GM12875 (cell line): Measurements from ENCODE around the gene KRT31.
"Not testable (repeated sequence)": the region's sequence is repeated elsewhere in the genome, so short reads cannot be mapped to it uniquely, and the experiment has no call there.

Experiments
- H3K4me3 ChIP-seq: one replicate; pipeline ENCODE4 v1.5.1; 2011; ENCODE audit warnings: low read depth, low read length, control low read depth
- CTCF ChIP-seq: IDR thresholded peaks from 2 replicates; pipeline ENCODE4 v1.5.1; 2011; ENCODE audit warnings: low read depth, mild to moderate bottlenecking, control low read depth, inconsistent platforms, low read length, moderate library complexity, borderline replicate concordance; ENCODE audit not compliant: insufficient read depth

The KRT31 gene

GRCh38 chr17:41407226-41407625 is 9.8 kb upstream of the KRT31 start:
- TF ChIP-seq CTCF = no peak
- H3K4me3 ChIP-seq = no peak overlapping the region

GRCh38 chr17:41406205-41406604 is 8.8 kb upstream of the KRT31 start:
- no peak for TF ChIP-seq CTCF
- no peak overlapping the region for H3K4me3 ChIP-seq

- no peak overlapping the region for H3K4me3 ChIP-seq
- TF ChIP-seq CTCF = no peak
Observed at GRCh38 chr17:41404024-41404671, 6.7 kb upstream of the KRT31 start.

GRCh38 chr17:41403404-41404023 is 6.1 kb upstream of the KRT31 start:
- no peak overlapping the region for H3K4me3 ChIP-seq
- TF ChIP-seq CTCF = no peak

- no peak overlapping the region for H3K4me3 ChIP-seq
Observed at GRCh38 chr17:41402161-41402560, 4.8 kb upstream of the KRT31 start.

GRCh38 chr17:41396340-41396739 is 1.1 kb downstream of the KRT31 start:
- TF ChIP-seq CTCF = no peak

More at GRCh38 chr17:41402161-41402560, 4.8 kb upstream of the KRT31 start:
- no peak for TF ChIP-seq CTCF

GRCh38 chr17:41395611-41396010 is 1.8 kb downstream of the KRT31 start:
- no peak overlapping the region for H3K4me3 ChIP-seq
- TF ChIP-seq CTCF = no peak

More at GRCh38 chr17:41396340-41396739, 1.1 kb downstream of the KRT31 start:
- no peak overlapping the region for H3K4me3 ChIP-seq

- H3K4me3 ChIP-seq = not testable (repeated sequence)
Observed at GRCh38 chr17:41395044-41395443, 2.4 kb downstream of the KRT31 start.
